ENCODE results near the gene DAZAP2.

The DAZAP2 gene

GRCh38 chr12:51196547-51196946 lies 42.1 kb upstream of the DAZAP2 start:
- Histone ChIP-seq H3K9me3 (ENCODE audit: insufficient read depth, low read length, severe bottlenecking) (no peaks in the 10 kb centered on the region), H3K4me2 (ENCODE audit: insufficient read depth, low read length) (no peak overlapping the region), H3K27ac (ENCODE audit: low read length) (no peak overlapping the region), H3K4me3 (ENCODE audit: low read depth in 1 of 2, low read length in 2 of 2) (no peak overlapping the region), H4K20me1 (ENCODE audit: insufficient read depth, low read length) (no peaks in the 10 kb centered on the region), H2AFZ (ENCODE audit: low read depth, low read length) (no peak overlapping the region), H3K9ac (ENCODE audit: low read depth, low read length) (no peak overlapping the region), H3K27me3 (ENCODE audit: insufficient read depth, low read length, poor library complexity) (no peaks in the 10 kb centered on the region), H3K79me2 (ENCODE audit: insufficient read depth, low read length) (no peaks in the 10 kb centered on the region), H3K4me1 (ENCODE audit: insufficient read depth, low read length) (no peaks in the 10 kb centered on the region), H3K36me3 (ENCODE audit: insufficient read depth, low read length) (no peaks in the 10 kb centered on the region)
- ATAC-seq (ENCODE audit: insufficient read depth, low read depth) (no peak), DNase-seq (no peak)
- TF ChIP-seq EZH2 (IDR thresholded peaks at IDR 0.05; ENCODE audit: borderline replicate concordance, low read depth, low read length, severe bottlenecking) = no peak
- TF ChIP-seq, protein P1, sequence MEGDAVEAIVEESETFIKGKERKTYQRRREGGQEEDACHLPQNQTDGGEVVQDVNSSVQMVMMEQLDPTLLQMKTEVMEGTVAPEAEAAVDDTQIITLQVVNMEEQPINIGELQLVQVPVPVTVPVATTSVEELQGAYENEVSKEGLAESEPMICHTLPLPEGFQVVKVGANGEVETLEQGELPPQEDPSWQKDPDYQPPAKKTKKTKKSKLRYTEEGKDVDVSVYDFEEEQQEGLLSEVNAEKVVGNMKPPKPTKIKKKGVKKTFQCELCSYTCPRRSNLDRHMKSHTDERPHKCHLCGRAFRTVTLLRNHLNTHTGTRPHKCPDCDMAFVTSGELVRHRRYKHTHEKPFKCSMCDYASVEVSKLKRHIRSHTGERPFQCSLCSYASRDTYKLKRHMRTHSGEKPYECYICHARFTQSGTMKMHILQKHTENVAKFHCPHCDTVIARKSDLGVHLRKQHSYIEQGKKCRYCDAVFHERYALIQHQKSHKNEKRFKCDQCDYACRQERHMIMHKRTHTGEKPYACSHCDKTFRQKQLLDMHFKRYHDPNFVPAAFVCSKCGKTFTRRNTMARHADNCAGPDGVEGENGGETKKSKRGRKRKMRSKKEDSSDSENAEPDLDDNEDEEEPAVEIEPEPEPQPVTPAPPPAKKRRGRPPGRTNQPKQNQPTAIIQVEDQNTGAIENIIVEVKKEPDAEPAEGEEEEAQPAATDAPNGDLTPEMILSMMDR (IDR thresholded peaks at IDR 0.05; ENCODE audit: borderline replicate concordance, extremely low read depth, low read length, poor library complexity, severe bottlenecking) = no peak

DNA sequence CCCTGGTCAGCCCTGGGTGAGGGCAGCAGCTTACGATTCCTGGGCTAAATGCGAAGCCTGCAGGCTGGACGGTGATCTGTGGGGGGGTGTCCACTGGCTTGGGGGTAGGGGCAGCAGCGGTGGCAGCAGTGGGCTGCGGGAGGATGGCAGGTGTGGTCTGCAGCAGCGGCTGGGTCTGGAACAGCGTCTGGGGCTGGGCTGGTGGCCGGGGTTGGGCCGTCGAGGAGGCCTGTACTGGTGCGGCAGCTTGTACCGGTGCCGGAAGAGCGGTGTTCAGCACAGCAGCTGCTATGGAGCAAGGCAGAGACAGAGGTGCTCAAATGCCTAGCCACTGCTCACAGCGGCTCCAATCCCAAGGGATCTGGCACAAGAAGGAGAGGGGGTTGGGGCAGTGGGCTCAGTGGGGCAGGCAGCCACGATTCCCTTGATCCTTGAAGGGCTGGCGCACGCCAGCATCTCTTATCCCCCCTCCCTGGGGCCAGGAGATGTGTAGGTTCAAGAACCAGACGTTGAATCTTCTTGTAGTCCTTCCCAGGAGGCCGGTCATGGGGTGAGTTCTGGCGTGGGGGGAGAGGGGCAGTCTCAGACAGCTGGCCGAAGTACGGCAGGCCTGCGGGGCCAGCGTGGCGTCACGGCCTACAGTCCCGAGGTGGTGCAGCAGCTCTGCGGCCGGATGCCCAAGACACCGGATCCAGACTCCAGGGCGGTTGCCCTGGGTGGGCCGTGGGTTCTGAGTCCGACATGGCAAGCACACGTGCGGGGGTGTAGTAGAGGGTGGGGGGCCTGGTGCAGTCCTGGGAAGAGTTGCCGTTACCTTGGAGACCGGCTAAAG lies 40.7 kb upstream of the DAZAP2 start:
- ATAC-seq (ENCODE audit: insufficient read depth, low read depth) (no peak), DNase-seq (no peak)
- no peak overlapping the region for H3K4me3 ChIP-seq (ENCODE audit: low read depth in 1 of 2, low read length in 2 of 2)
- no peaks in the 10 kb centered on the region for H3K4me1 ChIP-seq (ENCODE audit: insufficient read depth, low read length)
- H3K27me3 ChIP-seq (ENCODE audit: insufficient read depth, low read length, poor library complexity) = no peaks in the 10 kb centered on the region
- no peak overlapping the region for H2AFZ ChIP-seq (ENCODE audit: low read depth, low read length)
- no peak overlapping the region for H3K9ac ChIP-seq (ENCODE audit: low read depth, low read length)
- H3K36me3 ChIP-seq (ENCODE audit: insufficient read depth, low read length) = no peaks in the 10 kb centered on the region
- no peaks in the 10 kb centered on the region for H4K20me1 ChIP-seq (ENCODE audit: insufficient read depth, low read length)
- no peak for TF ChIP-seq EZH2 (IDR thresholded peaks at IDR 0.05; ENCODE audit: borderline replicate concordance, low read depth, low read length, severe bottlenecking)
- TF ChIP-seq, protein P1 (IDR thresholded peaks at IDR 0.05; ENCODE audit: borderline replicate concordance, extremely low read depth, low read length, poor library complexity, severe bottlenecking) = no peak
- H3K27ac ChIP-seq (ENCODE audit: low read length) = no peak overlapping the region
- H3K79me2 ChIP-seq (ENCODE audit: insufficient read depth, low read length) = no peaks in the 10 kb centered on the region
- no peaks in the 10 kb centered on the region for H3K9me3 ChIP-seq (ENCODE audit: insufficient read depth, low read length, severe bottlenecking)
- no peak overlapping the region for H3K4me2 ChIP-seq (ENCODE audit: insufficient read depth, low read length)

- TF ChIP-seq EZH2 (IDR thresholded peaks at IDR 0.05; ENCODE audit: borderline replicate concordance, low read depth, low read length, severe bottlenecking) = no peak
- TF ChIP-seq, protein P1 (IDR thresholded peaks at IDR 0.05; ENCODE audit: borderline replicate concordance, extremely low read depth, low read length, poor library complexity, severe bottlenecking) = no peak
- no peaks in the 10 kb centered on the region for H3K9me3 ChIP-seq (ENCODE audit: insufficient read depth, low read length, severe bottlenecking)
- no peaks in the 10 kb centered on the region for H3K4me1 ChIP-seq (ENCODE audit: insufficient read depth, low read length)
- ATAC-seq (ENCODE audit: insufficient read depth, low read depth) (no peak), DNase-seq (no peak)
- no peak overlapping the region for H3K4me3 ChIP-seq (ENCODE audit: low read depth in 1 of 2, low read length in 2 of 2)
- H3K27me3 ChIP-seq (ENCODE audit: insufficient read depth, low read length, poor library complexity) = no peaks in the 10 kb centered on the region
- H2AFZ ChIP-seq (ENCODE audit: low read depth, low read length) = no peak overlapping the region
- no peaks in the 10 kb centered on the region for H4K20me1 ChIP-seq (ENCODE audit: insufficient read depth, low read length)
- no peak overlapping the region for H3K27ac ChIP-seq (ENCODE audit: low read length)
- H3K9ac ChIP-seq (ENCODE audit: low read depth, low read length) = no peak overlapping the region
- no peaks in the 10 kb centered on the region for H3K36me3 ChIP-seq (ENCODE audit: insufficient read depth, low read length)
- no peaks in the 10 kb centered on the region for H3K79me2 ChIP-seq (ENCODE audit: insufficient read depth, low read length)
- H3K4me2 ChIP-seq (ENCODE audit: insufficient read depth, low read length) = no peak overlapping the region
Observed at GRCh38 chr12:51198568-51199365, 39.9 kb upstream of the DAZAP2 start.

Measured in DND-41 (cell line).